CD4-positive, alpha-beta T cell treated with Interferon gamma for 1 hour (primary cell): ENCODE data around the gene DUS1L.

Experiments used
- DNase-seq: peaks from one replicate; pipeline ENCODE4 v3.0.0-alpha.2; 2020

Gene DUS1L

DNA sequence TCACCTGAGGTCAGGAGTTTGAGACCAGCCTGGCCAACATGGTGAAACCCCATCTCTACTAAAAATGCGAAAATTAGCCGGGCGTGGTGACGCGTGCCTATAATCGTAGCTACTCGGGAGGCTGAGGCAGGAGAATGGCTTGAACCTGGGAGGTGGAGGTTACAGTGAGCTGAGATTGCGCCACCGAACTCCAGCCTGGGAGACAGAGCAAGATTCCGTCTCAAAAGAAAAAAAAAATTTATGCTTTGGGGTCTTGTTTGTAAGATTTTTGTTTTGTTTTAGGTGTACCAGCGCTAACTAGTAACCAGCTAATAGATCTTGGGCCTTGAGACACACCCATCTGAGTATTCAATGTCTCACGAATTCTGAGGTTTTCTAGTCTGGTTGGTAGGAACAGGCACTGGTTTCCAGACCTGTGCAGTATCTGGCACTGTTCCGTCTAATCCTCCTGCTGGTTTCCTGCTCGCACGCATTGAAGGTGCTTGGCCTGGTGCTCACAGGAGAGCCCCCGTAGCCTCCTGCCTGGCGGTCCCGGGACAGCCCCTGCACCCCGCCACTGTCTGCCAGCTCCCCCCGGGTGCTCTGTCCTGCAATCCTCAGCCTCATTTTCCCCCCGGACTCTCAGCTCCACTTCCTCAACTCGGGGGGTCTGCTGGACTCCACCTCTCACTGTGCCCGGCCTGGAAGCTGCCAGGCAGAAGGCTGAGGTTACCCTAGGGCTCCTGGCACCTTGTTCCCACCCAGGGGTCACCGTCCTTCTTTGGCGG lies 10.6 kb upstream of the DUS1L start:
- DNase-seq: no peak

DNA sequence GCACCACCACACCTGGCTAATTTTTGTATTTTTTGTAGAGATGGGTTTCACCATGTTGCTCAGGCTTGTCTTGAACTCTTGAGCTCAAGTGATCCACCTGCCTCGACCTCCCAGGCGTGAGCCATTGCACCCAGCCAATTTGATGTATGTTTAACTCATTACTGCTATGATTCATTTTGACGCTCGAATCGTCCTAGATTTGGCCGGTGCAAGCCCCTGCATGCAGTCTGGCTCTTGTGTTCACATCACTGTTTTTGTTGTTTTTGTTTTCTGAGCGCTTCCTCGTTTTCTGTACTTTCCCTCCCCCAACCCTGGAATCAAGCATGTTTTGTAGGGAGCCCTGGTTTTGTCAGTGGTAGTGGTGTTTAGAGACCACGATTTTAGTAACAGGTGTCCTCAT lies 7.8 kb upstream of the DUS1L start:
- DNase-seq: no peak

- no peak for DNase-seq
Measured at GRCh38 chr17:82072827-82073226, 7.2 kb upstream of the DUS1L start.

- no peak for DNase-seq
Measured at GRCh38 chr17:82070611-82071010, 5.0 kb upstream of the DUS1L start.

DNA sequence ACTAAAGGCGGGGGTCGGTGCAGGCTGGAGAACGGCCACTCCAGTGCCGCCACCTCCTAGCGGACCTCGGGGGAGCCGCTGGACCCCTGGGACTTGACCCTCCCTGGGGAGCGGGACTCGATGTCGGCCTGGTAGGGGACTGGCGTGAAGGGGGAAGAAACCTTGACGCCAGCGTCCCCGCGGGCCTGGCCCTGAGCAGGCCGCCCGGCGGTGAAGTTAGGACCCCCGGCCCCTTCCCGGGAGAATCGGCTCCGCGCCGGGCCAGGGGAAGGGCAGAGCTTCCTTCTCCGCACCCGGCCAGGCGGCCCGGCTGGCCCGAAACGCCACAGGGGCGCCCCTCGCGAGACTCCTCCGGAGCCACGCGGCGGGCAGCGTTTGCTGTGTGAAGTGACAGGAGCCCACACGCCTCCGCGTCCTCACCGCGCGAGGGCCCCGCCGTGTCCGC lies 389 bp downstream of the DUS1L start:
- no peak for DNase-seq

DNA sequence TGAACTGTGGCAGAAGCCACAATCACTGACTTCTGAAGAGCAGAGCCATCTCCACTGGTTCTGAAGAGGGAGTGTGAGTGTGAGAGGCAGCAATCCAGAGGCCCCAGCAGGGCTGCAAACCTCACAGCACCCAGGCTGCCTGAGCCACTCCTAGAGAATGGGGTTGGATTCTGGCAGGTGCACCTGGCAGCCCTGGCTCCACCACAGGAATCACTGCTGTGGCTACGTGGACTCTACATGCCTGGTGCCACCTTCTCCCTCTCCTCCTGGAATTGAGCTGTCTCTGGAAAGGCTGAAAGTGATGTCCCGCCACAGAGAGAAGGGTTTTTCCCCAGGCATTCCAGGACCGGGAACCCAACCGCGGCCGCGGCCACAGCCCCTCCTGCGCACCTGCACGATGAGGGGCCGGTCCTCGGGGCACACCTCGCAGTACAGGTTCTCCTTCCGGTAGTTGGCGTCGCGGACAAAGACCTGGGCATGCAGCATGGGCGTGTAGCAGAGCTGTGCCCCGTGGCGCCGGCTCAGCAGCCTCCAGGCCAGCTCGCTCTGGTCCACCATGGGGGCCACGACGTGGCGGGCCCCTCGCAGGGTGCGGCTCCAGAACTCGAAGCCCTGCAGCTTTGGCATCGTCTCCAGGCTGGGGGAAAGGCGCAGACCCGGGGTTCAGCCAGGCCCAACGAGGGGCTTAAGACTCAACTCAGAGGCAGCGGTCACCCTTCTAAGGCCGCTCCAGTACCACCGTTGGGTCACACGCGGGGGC lies 991 bp downstream of the DUS1L start:
- no peak for DNase-seq

- no peak for DNase-seq
Measured at GRCh38 chr17:82063424-82064415, 1.9 kb downstream of the DUS1L start.

- no peak for DNase-seq
Measured at GRCh38 chr17:82062984-82063368, 2.6 kb downstream of the DUS1L start.

DNA sequence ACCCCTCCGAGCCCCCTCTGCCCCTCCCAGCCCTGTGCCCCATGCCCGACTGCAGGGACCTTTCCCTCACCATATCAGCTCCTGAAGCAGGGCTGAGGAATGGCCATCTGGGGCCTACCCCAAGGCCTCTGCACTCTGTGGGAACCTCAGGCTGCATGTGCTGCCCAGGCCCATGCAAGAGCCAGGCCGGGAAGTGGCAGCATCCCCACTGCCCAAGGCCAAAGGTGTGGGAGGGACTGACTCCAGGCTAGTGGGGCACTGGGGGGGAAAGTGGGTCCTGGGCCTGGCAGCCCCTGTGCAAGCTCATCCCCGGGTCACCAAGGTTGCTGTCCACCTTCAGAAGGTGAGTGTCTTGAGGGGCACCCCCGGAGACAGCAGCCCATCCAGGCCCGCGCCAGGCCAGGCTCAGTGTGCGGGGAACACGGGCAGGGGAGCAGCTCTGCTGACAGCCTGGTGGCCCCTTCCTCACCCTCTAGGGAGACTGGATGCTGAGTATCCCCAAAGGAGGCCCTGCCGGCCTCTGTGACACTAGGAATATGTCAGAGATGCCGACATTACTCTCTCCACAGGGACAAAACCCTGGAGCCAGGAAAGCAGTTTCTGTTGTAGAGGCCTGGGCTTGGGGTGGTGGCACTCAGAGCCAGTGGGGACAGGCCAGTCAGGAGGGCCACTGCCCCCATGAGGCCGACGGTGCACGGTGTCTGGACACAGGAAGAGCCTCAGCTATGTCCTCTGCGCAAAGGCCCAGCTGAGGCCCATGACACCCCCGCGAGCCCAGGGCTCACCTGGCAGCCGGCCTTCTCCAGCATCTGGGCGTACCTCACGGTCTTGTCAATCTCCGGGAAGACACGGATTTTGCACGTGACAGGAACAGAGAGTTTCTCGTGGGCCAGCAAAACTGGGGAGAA lies 3.3 kb downstream of the DUS1L start:
- DNase-seq: no peak

GRCh38 chr17:82061047-82061925 lies 4.3 kb downstream of the DUS1L start:
- no peak for DNase-seq

GRCh38 chr17:82060614-82061013 lies 5.0 kb downstream of the DUS1L start:
- DNase-seq: no peak

GRCh38 chr17:82060001-82060380 lies 5.6 kb downstream of the DUS1L start:
- DNase-seq: no peak

GRCh38 chr17:82059272-82060000 lies 6.2 kb downstream of the DUS1L start:
- DNase-seq: no peak

DNA sequence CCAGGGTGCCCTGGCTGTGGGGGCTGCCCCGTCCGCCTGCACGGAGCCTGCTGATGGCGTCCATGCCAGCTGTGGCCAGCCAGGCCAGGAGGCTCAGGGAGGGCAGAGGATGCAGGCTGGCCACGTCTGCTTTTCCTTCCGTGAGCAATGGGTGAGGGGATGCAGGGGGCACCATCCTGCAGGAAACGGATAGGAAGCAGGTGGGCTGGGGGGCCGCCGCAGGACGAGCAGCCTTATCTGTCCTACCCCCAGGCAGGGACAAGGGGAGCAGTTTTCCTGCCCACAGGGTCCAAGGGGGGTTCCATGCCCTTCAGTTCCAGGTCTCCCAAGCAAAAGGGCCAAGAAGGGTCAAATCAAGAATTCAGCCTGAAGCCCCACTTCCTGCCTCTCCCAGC lies 6.8 kb downstream of the DUS1L start:
- DNase-seq: no peak

DNA sequence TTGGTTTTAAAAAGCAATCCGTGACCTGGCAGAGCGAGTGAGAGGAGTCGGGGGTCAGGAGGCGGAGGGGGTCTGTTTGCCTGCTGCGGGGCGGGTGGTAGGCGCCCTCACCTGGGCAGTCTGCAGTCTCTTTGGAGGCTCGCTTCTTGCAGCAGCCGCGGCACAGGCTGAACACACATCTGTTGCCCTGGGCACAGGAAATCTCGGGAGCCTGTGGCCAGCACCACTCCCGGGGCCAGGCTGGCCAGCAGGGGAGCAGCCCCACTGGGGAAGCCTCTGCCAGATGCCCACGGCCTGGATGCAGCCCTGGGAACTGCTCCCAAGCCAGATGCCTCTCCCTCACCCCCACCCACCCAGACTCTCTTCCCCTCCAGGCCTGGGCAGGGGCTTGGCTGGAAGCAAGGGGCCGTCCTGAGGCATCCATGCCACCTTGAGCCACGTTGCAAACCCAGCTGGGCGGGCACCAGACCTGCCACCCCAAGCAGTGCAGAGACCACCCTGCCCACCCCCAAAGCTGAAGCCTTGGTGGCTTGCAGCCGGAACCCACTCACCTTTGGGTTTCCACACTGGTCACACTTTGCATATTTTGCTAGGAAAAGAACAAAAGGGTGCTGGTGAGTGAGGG lies 7.3 kb downstream of the DUS1L start:
- DNase-seq: no peak

- no peak for DNase-seq
Measured at GRCh38 chr17:82056729-82057621, 8.6 kb downstream of the DUS1L start.

DNA sequence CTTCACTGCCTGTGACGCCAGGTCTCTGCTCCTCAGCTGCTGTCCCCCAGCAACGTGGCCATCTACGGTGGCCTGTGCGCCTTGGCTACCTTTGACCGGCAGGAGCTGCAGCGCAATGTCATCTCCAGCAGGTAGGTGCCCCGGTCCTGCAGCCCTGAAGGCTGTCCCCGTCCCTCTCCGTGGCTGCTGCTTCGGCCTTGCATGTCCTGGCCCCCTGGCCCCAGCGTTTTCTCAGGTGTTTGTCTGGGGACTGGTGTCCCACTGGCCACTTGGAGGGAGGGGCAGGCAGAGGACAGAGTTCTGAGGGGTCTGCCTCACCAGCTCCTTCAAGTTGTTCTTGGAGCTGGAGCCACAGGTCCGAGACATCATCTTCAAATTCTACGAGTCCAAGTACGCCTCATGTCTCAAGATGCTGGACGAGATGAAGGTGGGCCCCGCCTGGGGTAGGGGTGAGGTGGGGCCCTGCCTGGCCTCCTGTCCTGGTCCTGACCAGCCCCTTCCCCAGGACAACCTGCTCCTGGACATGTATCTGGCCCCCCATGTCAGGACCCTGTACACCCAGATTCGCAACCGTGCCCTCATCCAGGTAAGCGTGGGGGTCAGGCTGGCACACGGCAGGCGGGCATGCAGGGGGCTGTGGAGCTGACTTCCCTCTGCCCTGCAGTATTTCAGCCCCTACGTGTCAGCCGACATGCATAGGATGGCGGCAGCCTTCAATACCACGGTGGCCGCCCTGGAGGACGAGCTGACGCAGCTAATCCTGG lies 9.5 kb downstream of the DUS1L start:
- no peak for DNase-seq
